TTC549 (cell line): Measurements from ENCODE around the gene C1orf50.

Experiments used
- FAIRE-seq: peaks from 2 replicates; lab custom pipeline; 2012; peaks lifted over from hg19 to GRCh38; lab: Jason Lieb, UNC

The C1orf50 gene

GRCh38 chr1:42759114-42759513 is 7.9 kb upstream of the C1orf50 start:
- no peak for FAIRE-seq

DNA sequence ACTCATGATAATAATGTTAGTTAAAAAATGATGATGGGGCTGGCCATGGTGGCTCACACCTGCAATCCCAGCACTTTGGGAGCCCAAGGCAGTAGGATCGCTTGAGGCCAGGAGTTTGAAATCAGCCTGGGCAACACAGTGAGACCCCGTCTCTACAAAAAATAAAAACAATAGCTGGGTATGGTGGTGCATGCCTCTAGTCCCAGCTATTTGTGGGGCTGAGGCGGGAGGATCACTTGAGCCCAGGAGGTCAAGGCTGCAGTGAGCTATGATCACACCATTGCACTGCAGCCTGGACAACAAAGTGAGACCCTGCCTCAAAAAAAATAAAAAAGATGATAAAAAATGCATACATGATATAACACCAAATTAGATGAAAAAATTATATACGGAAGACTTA is 5.5 kb upstream of the C1orf50 start:
- no peak for FAIRE-seq

DNA sequence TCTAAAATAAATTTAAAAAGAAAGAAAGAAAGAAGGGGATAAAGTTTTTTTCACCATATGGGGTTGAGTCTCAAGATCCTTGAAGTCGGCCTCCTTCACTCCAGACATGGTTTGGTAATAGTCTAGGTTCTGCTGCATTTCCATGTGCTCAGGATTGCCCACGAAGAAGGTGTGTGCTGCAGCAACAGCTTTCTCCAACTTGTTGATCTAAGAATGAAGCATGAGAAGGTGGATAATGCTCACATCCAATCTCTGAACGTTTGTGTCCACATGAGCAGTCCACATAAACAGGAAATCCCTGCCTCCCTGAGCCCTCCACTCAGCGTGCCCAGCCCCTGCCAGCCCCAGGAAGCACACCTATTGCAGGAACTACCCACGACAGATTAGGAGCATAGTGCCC is 4.8 kb upstream of the C1orf50 start:
- no peak for FAIRE-seq

- no peak for FAIRE-seq
These were observed 1.8 kb upstream of the C1orf50 start for GRCh38 chr1:42765269-42765668.

GRCh38 chr1:42765832-42766740 is 963 bp upstream of the C1orf50 start:
- no peak for FAIRE-seq

GRCh38 chr1:42767510-42768000 is 506 bp downstream of the C1orf50 start:
- FAIRE-seq, result no peak

DNA sequence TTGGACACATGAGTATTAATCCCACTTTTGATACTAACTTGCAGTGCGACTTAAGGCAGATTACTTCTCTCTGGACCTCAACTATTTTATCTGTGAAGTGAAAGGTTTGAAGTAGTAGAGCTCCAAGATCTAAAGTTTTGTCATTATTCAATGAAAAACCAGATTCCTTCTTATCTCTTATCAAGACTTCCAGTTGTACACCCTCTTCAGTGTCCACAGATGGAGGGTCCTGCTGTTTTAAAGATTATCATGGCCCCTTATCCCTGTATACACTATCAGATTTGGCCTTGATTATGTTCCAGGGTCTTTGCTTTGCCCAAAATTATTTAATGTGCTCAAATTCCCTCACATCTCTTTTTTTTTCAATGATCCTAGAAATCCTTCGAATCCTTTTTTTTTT is 1.1 kb downstream of the C1orf50 start:
- no peak for FAIRE-seq

DNA sequence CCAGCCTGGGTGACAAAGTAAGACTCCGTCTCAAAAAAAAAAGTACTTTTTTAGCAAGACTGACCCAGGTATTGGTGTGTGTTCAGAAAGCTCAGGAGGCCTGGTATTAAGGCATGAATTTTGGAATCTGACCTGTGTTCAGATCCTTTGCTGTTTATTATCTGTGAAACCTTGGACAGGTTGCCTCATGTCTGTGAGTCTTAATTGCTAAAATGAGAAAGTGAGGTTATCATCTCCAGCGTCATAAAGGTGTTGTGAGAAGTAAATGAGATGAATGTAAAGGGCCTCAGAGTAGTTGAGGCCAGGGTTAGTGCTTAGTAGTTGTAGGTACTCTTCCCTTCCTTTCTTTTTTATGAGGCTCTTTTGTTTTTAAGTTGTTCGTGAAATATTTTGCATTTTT is 2.8 kb downstream of the C1orf50 start:
- no peak for FAIRE-seq

GRCh38 chr1:42773420-42773819 is 6.4 kb downstream of the C1orf50 start:
- FAIRE-seq, result no peak

GRCh38 chr1:42774928-42775526 is 8.0 kb downstream of the C1orf50 start:
- no peak for FAIRE-seq

- no peak for FAIRE-seq
These were observed 9.5 kb downstream of the C1orf50 start for GRCh38 chr1:42776502-42776901.

- FAIRE-seq, result no peak
These were observed 10.8 kb downstream of the C1orf50 start for GRCh38 chr1:42777852-42778251.

- FAIRE-seq, result no peak
These were observed 12.7 kb downstream of the C1orf50 start for GRCh38 chr1:42779725-42780124.

GRCh38 chr1:42780176-42780575 is 13.1 kb downstream of the C1orf50 start:
- no peak for FAIRE-seq

GRCh38 chr1:42783092-42783491 is 16.0 kb downstream of the C1orf50 start:
- no peak for FAIRE-seq

- FAIRE-seq, result no peak
These were observed 17.5 kb downstream of the C1orf50 start for GRCh38 chr1:42784547-42784945.

DNA sequence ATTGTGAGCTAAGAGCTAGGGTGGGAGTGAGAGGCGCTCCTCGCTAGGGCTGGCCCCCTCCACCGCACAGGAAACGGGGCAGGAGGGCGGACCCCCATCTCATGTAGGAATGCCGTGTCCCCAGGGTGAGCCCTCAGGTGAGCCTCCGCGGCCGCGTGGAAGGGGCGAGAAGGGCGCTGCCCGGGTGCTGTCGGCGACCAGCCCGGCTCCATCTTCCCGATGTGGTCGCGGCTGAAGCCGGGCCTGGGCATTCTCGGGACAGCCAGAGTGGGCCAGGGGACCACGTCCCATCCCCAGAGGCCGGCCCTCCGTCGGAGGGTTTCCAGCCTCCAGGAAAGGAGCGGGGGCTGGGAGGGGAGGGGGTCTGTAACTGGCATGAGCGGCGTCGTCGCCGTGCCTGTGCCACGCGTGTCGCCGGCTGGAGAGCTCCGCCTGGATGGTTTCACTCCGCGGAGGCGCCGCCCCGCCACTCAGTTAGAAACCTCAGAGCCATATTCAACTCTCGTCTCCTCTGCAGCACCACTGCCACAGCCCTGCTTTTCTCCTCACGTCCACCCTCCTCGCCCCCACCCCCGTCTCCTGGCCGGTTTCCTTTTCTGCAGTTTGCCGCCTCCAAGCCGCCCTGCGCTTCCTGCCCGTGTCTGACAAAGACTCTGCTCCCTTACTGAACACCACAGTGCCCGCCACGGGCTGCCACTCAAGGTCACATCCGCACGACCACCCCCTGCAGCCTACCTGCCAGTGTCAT is 18.1 kb downstream of the C1orf50 start, which contains the start of gene TMEM269:
TMEM269 (plus strand) TSS at position 46 of the 748 bp plus-strand sequence. CDS start 4,903 bp downstream, outside the sequence.
- no peak for FAIRE-seq

GRCh38 chr1:42786097-42786496 is 19.0 kb downstream of the C1orf50 start:
- no peak for FAIRE-seq

- FAIRE-seq, result no peak
These were observed 21.0 kb downstream of the C1orf50 start for GRCh38 chr1:42788021-42788420.

- no peak for FAIRE-seq
These were observed 26.8 kb downstream of the C1orf50 start for GRCh38 chr1:42793824-42794223.

- no peak for FAIRE-seq
These were observed 30.4 kb downstream of the C1orf50 start for GRCh38 chr1:42797414-42797813.

- no peak for FAIRE-seq
These were observed 30.9 kb downstream of the C1orf50 start for GRCh38 chr1:42797979-42798378.
